PFSK-1 (cell line): ENCODE data around the gene ELF2.

Experiments used
- FOXP2 ChIP-seq: optimal IDR thresholded peaks from 2 replicates; pipeline ENCODE3; 2011; ENCODE audit warnings: borderline replicate concordance, control low read depth, inconsistent platforms; ENCODE audit not compliant: insufficient read depth; ENCODE audit errors: extremely low read length, extremely low read depth
- POLR2AphosphoS5 ChIP-seq: IDR thresholded peaks from 2 replicates; pipeline ENCODE4 v1.6.1; 2012; ENCODE audit warnings: low read depth, mild to moderate bottlenecking, control low read depth, low read length, moderate library complexity
- SIN3A ChIP-seq: IDR thresholded peaks from 2 replicates; pipeline ENCODE4 v1.6.1; 2012; ENCODE audit warnings: mild to moderate bottlenecking, low read length, moderate library complexity, borderline replicate concordance; ENCODE audit not compliant: insufficient read depth
- TAF1 ChIP-seq: IDR thresholded peaks from 2 replicates; pipeline ENCODE4 v1.6.1; 2012; ENCODE audit warnings: low read length, control low read depth, borderline replicate concordance; ENCODE audit not compliant: insufficient read depth
- TF ChIP-seq, protein P1 (sequence below), 2 experiments: IDR thresholded peaks; 2 replicates each; pipeline versions ENCODE4 v1.6.1 to v1.8.0; 2011 to 2012; ENCODE audit warnings: low read depth in 2 of 2, low read length in 2 of 2, control low read depth in 1 of 2, inconsistent platforms in 1 of 2, mild to moderate bottlenecking in 1 of 2, moderate library complexity in 1 of 2; ENCODE audit not compliant: insufficient read depth in 1 of 2

DNA sequence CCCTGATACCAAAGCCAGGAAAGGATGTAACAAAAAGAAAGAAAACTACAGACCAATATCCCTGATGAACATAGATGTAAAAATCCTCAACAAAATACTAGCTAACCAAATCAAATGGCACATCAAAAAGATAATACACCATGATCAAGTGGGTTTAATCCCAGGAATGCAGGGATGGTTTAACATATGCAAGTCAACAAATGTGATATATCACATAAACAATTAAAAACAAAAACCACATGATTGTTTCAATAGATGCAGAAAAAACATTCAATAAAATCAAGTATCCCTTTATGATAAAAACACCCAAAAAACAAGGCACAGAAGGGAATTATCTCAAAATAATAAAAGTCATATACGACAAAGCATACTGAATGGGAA lies 31.5 kb downstream of the ELF2 start:
- TF ChIP-seq TAF1: no peak
- no peak for TF ChIP-seq POLR2AphosphoS5
- TF ChIP-seq, protein P1, sequence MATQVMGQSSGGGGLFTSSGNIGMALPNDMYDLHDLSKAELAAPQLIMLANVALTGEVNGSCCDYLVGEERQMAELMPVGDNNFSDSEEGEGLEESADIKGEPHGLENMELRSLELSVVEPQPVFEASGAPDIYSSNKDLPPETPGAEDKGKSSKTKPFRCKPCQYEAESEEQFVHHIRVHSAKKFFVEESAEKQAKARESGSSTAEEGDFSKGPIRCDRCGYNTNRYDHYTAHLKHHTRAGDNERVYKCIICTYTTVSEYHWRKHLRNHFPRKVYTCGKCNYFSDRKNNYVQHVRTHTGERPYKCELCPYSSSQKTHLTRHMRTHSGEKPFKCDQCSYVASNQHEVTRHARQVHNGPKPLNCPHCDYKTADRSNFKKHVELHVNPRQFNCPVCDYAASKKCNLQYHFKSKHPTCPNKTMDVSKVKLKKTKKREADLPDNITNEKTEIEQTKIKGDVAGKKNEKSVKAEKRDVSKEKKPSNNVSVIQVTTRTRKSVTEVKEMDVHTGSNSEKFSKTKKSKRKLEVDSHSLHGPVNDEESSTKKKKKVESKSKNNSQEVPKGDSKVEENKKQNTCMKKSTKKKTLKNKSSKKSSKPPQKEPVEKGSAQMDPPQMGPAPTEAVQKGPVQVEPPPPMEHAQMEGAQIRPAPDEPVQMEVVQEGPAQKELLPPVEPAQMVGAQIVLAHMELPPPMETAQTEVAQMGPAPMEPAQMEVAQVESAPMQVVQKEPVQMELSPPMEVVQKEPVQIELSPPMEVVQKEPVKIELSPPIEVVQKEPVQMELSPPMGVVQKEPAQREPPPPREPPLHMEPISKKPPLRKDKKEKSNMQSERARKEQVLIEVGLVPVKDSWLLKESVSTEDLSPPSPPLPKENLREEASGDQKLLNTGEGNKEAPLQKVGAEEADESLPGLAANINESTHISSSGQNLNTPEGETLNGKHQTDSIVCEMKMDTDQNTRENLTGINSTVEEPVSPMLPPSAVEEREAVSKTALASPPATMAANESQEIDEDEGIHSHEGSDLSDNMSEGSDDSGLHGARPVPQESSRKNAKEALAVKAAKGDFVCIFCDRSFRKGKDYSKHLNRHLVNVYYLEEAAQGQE (IDR thresholded peaks at IDR 0.05; ENCODE audit: insufficient read depth in 1 of 2, low read depth in 2 of 2, low read length in 2 of 2): no peak
- TF ChIP-seq SIN3A: no peak
- no peak for TF ChIP-seq FOXP2
